Glutamatergic neuron (in vitro differentiated cells): ENCODE measurements around the gene ISG20. TPM values are rescaled to one million over a fixed set of nuclear protein-coding genes. Genes with fewer than 3 reads are reported as not detected.

ENCODE experiments used
- DNase-seq: peaks from one replicate; pipeline ENCODE4 v3.0.0; 2022
- H3K27ac Mint-ChIP-seq: one replicate; pipeline ENCODE4 v1.8.0; 2020; ENCODE audit warnings: mild to moderate bottlenecking, mixed read lengths, inconsistent platforms; ENCODE audit not compliant: unreplicated experiment
- H3K27me3 Mint-ChIP-seq: one replicate; pipeline ENCODE4 v1.8.0; 2020; ENCODE audit warnings: mild to moderate bottlenecking, moderate library complexity, mixed read lengths, inconsistent platforms; ENCODE audit not compliant: unreplicated experiment
- H3K36me3 Mint-ChIP-seq: one replicate; pipeline ENCODE4 v1.8.0; 2020; ENCODE audit warnings: mild to moderate bottlenecking, mixed read lengths, inconsistent platforms; ENCODE audit not compliant: unreplicated experiment
- H3K4me1 Mint-ChIP-seq: one replicate; pipeline ENCODE4 v1.8.0; 2020; ENCODE audit warnings: mild to moderate bottlenecking, low read depth, mixed read lengths, inconsistent platforms; ENCODE audit not compliant: unreplicated experiment
- H3K4me3 Mint-ChIP-seq: one replicate; pipeline ENCODE4 v1.8.0; 2020; ENCODE audit warnings: mild to moderate bottlenecking, mixed read lengths, inconsistent platforms; ENCODE audit not compliant: unreplicated experiment
- H3K9me3 Mint-ChIP-seq: one replicate; pipeline ENCODE4 v1.8.0; 2020; ENCODE audit warnings: mild to moderate bottlenecking, moderate library complexity, mixed read lengths, inconsistent platforms; ENCODE audit not compliant: unreplicated experiment
- long read RNA-seq: library from polyadenylated mRNA; unstranded; transcript quantifications from one replicate; pipeline ENCODE4 v2.0.0, GENCODE V29; 2020; ENCODE audit not compliant: unreplicated experiment
- total RNA-seq: library from RNA; stranded (reverse); fragmentation: NEBNext Ultra II Directional; extraction: Animal tissue kit (Norgen Biotek cat#: 25700); gene quantifications from one replicate; pipeline ENCODE4 v1.2.1, GENCODE V29; 2021; ENCODE audit not compliant: unreplicated experiment
- TF ChIP-seq, protein P1 (sequence below): fragments of 200-600 bp; sonication (generic); IDR thresholded peaks from one replicate; pipeline ENCODE4 v1.5.0; 2021; ENCODE audit not compliant: partially characterized antibody, unreplicated experiment

ISG20 gene
- 1.1 TPM for total RNA-seq
- long read RNA-seq: 0 reads

DNA sequence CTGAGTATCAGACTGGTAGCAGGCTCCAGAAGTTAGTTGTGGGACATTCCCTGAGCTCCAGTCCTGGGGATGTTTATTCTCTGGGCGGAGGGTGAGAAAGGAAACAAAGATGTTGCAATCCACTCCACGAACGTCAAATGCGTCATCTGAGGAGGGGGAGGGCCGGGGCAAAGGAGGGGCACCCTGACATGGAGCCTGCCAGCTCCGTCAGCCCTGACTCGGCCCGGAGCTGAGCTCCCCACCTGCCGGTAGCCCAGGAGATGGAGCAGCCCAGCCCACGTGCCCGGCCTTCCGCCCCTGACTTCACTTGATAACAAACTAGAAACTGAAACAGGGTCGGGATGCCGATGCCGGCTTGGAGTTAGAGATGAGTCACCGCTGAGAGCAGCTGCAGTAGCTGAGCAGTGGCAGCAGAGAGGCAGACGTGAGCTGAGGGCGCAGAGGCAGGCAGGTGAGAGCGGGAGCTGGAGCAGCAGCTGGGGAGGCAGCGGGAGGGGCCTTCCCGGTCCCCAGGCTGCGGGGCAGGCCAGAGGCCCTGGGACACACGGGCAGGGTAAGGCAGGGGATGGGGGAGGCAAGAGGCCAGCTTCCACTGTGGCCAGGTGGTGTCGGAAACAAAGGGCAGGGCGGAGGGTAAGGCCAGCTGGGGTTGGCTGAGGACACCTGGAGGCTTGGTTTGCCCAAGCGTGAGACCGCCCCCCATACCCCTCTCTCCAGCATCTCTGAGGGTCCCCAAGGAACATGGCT is at the start of gene ISG20:
Gene ISG20 (plus strand): TSS at position 391 of the 747 bp plus-strand sequence. CDS start 351 bp downstream, at position 742.
- Mint-ChIP-seq H3K4me3 (no peak within 1 kb of the TSS), H3K9me3 (peaks cover under 1% of the 10 kb centered on the region), H3K27me3 (peaks cover 5% of the 10 kb centered on the region), H3K36me3 (no peaks in the 10 kb centered on the region), H3K27ac (peak within 1 kb of the TSS; percentile 35), H3K4me1 (peaks cover 2% of the 10 kb centered on the region)
- DNase-seq: peak; percentile 62
- TF ChIP-seq, protein P1, sequence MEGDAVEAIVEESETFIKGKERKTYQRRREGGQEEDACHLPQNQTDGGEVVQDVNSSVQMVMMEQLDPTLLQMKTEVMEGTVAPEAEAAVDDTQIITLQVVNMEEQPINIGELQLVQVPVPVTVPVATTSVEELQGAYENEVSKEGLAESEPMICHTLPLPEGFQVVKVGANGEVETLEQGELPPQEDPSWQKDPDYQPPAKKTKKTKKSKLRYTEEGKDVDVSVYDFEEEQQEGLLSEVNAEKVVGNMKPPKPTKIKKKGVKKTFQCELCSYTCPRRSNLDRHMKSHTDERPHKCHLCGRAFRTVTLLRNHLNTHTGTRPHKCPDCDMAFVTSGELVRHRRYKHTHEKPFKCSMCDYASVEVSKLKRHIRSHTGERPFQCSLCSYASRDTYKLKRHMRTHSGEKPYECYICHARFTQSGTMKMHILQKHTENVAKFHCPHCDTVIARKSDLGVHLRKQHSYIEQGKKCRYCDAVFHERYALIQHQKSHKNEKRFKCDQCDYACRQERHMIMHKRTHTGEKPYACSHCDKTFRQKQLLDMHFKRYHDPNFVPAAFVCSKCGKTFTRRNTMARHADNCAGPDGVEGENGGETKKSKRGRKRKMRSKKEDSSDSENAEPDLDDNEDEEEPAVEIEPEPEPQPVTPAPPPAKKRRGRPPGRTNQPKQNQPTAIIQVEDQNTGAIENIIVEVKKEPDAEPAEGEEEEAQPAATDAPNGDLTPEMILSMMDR: no peak

DNA sequence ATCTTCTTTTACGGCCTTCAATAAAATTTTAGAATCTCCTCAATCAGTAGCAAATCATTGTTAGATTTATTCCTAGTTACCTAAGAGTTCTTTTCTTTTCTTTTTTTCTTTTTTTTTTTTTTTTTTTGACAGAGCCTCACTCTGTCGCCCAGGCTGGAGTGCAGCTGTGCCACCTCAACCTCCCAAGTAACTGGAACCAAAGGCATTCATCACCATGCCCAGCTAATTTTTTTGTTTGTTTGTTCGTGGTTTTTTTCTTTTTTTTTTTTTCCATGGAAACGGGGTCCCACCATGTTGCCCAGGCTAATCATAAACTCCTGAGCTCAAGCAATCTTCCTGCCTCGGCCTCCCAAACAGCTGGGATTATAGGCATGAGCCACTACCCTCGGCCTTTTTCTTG is 48.1 kb upstream of the ISG20 start:
- no peaks in the 10 kb centered on the region for H3K4me1 Mint-ChIP-seq
- no peak overlapping the region for H3K4me3 Mint-ChIP-seq
- DNase-seq: no peak
- H3K27ac Mint-ChIP-seq: no peak overlapping the region
- H3K9me3 Mint-ChIP-seq: no peaks in the 10 kb centered on the region
- no peaks in the 10 kb centered on the region for H3K36me3 Mint-ChIP-seq
- H3K27me3 Mint-ChIP-seq: no peaks in the 10 kb centered on the region
- TF ChIP-seq, protein P1: no peak

DNA sequence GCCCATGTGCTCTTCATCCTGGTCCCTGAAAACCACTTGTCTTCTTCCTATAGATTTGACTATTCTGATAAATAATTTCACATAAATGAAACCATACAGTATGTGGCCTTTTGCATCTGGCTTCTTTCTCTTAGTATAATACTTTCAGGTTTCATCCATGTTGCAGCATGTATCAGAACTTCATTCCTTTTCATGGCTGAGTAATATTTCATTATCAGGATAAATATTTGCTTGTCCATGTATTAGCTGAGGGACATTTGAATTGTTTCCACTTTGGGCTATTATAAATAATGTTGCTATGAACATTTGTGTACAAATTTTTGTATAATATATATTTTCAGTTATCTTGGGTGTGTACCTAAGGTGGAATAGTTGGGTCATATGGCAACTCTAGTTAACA is 47.4 kb upstream of the ISG20 start:
- Mint-ChIP-seq H3K27me3 (no peaks in the 10 kb centered on the region), H3K27ac (no peak overlapping the region), H3K9me3 (no peaks in the 10 kb centered on the region), H3K4me1 (no peaks in the 10 kb centered on the region), H3K36me3 (no peaks in the 10 kb centered on the region), H3K4me3 (no peak overlapping the region)
- DNase-seq: no peak
- TF ChIP-seq, protein P1: no peak

DNA sequence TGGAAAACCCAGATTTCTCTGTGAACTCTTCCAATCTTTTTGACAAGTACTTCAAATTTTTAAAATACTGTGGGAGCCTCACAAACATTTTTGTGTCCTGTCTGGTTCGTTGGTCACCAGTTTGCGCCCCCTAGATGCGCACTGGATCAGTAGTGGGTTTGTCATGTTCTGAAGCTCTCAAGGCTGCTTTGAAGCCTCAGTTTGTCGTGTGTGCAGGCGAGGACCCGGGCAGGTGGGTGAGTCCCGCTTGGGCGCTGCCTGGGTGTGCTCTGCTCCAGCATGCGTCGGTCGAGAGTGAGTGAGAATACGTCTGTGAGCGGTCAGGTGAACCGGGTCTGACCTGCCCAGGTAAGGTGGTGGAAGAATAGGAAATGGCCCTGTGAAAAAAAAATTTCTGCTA is 34.9 kb upstream of the ISG20 start:
- no peaks in the 10 kb centered on the region for H3K36me3 Mint-ChIP-seq
- H3K27ac Mint-ChIP-seq: no peak overlapping the region
- peaks cover 25% of the 10 kb centered on the region for H3K27me3 Mint-ChIP-seq
- TF ChIP-seq, protein P1: no peak
- DNase-seq: no peak
- H3K4me1 Mint-ChIP-seq: peaks cover 11% of the 10 kb centered on the region
- peaks cover 3% of the 10 kb centered on the region for H3K9me3 Mint-ChIP-seq
- H3K4me3 Mint-ChIP-seq: peak overlapping the region; percentile 98

DNA sequence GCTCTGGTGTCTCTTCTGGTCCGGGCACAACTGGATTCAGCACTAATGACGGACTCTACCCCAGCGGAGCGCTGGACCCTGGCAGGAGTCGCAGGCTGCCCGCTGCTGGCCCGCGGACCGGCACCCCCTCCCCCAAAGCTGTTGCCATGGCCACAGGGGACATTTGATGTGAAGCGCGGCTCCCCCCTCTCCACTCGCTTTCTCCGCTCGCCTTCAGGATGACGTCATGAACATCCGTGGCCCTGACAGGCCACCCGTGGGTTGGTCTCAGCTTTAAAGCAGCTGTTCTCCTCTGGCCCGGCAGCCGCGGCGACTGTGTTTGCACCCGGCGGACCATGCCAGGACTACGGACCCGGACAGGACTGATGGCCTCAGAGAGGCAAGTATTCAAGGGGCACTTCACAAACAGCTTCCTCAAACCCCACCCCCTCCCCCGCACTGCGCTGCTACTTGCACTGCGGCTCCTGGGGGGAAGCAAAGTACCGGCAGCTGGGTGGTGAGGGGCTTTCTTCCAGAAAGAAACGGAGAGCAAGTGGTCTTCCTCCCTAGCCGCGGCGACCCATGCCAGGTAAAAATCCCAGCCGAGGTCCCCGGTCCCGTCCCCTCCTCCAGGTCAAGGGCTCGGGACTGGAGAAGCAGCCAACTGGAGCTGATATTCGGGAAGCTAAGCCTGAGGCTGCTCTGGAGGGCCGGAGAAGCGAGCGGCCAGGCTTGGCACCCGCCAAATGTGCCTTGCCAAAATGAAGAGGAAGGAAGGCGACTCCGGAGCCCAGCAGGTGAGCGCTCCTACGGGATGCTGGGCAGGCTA is 34.2 kb upstream of the ISG20 start:
- Mint-ChIP-seq H3K9me3 (peaks cover 3% of the 10 kb centered on the region), H3K36me3 (no peaks in the 10 kb centered on the region), H3K27ac (peak overlapping the region; percentile 28), H3K4me3 (peak overlapping the region; percentile 98), H3K27me3 (peaks cover 25% of the 10 kb centered on the region), H3K4me1 (peaks cover 12% of the 10 kb centered on the region)
- peak; percentile 61 for DNase-seq
- TF ChIP-seq, protein P1: no peak
